H9 (cell line): Measurements from ENCODE around the gene GATAD2B. TPM values are rescaled to one million over a fixed set of nuclear protein-coding genes. Genes with fewer than 3 reads are reported as not detected.
A peak's percentile ranks its signal among the peaks of the same experiment; 100 is the strongest.

ENCODE experiments used
- DNase-seq: peaks from one replicate; pipeline ENCODE4 v3.0.0-alpha.2; 2017
- H2AFZ ChIP-seq: one replicate; pipeline ENCODE4 v1.6.1; 2013; ENCODE audit warnings: mild to moderate bottlenecking, low read length, control low read depth, moderate library complexity
- H2AK5ac ChIP-seq: 2 replicates; pipeline ENCODE4 v1.6.1; 2013; ENCODE audit warnings: low read length, control low read depth, mixed read lengths; ENCODE audit not compliant: insufficient read length
- H2BK120ac ChIP-seq: one replicate; pipeline ENCODE4 v1.6.1; 2013; ENCODE audit warnings: low read depth, mild to moderate bottlenecking, low read length, control low read depth, inconsistent platforms; ENCODE audit not compliant: poor library complexity, severe bottlenecking
- H2BK12ac ChIP-seq: 2 replicates; pipeline ENCODE4 v1.6.1; 2013; ENCODE audit warnings: low read length, control low read depth, mixed read lengths, low read depth; ENCODE audit not compliant: insufficient read length
- H2BK15ac ChIP-seq: 2 replicates; pipeline ENCODE4 v1.6.1; 2013; ENCODE audit warnings: low read depth, low read length, control low read depth
- H2BK20ac ChIP-seq: one replicate; pipeline ENCODE4 v1.6.1; 2013; ENCODE audit warnings: low read depth, mild to moderate bottlenecking, low read length, control low read depth, inconsistent platforms; ENCODE audit not compliant: poor library complexity, severe bottlenecking
- H2BK5ac ChIP-seq: 2 replicates; pipeline ENCODE4 v1.6.1; 2013; ENCODE audit warnings: low read length, control low read depth, mixed read lengths; ENCODE audit not compliant: insufficient read length
- H3K14ac ChIP-seq: 2 replicates; pipeline ENCODE4 v1.6.1; 2013; ENCODE audit warnings: low read length, control low read depth; ENCODE audit not compliant: insufficient read depth
- H3K18ac ChIP-seq: 2 replicates; pipeline ENCODE4 v1.6.1; 2013; ENCODE audit warnings: low read depth, mild to moderate bottlenecking, mixed read lengths, low read length, control low read depth; ENCODE audit not compliant: insufficient read length
- H3K23ac ChIP-seq: 2 replicates; pipeline ENCODE4 v1.6.1; 2013; ENCODE audit warnings: low read length, control low read depth, mixed read lengths, low read depth; ENCODE audit not compliant: insufficient read length
- H3K23me2 ChIP-seq: 2 replicates; pipeline ENCODE4 v1.6.1; 2013; ENCODE audit warnings: low read depth, mild to moderate bottlenecking, mixed read lengths, low read length, control low read depth; ENCODE audit not compliant: insufficient read length, poor library complexity, severe bottlenecking
- H3K27ac ChIP-seq: 2 replicates; pipeline ENCODE4 v1.5.1; 2013; ENCODE audit warnings: low read length, control low read depth, mixed read lengths, low read depth; ENCODE audit not compliant: insufficient read length
- H3K27me3 ChIP-seq: 2 replicates; pipeline ENCODE4 v1.6.1; 2013; ENCODE audit warnings: low read length, control low read depth, inconsistent platforms; ENCODE audit not compliant: insufficient read depth
- H3K4ac ChIP-seq: 2 replicates; pipeline ENCODE4 v1.6.1; 2013; ENCODE audit warnings: low read depth, mild to moderate bottlenecking, control low read depth, inconsistent platforms, low read length, moderate library complexity
- H3K4me1 ChIP-seq: 2 replicates; pipeline ENCODE4 v1.6.1; 2013; ENCODE audit warnings: low read length, control low read depth, inconsistent platforms; ENCODE audit not compliant: insufficient read depth
- H3K4me2 ChIP-seq: 2 replicates; pipeline ENCODE4 v1.6.1; 2013; ENCODE audit warnings: low read length, control low read depth, mixed read lengths; ENCODE audit not compliant: insufficient read length, insufficient read depth
- H3K56ac ChIP-seq: 2 replicates; pipeline ENCODE4 v1.6.1; 2013; ENCODE audit warnings: low read depth, mild to moderate bottlenecking, mixed read lengths, low read length, control low read depth; ENCODE audit not compliant: insufficient read length
- H3K79me1 ChIP-seq: 2 replicates; pipeline ENCODE4 v1.6.1; 2013; ENCODE audit warnings: low read depth, mild to moderate bottlenecking, moderate library complexity, low read length, control low read depth, inconsistent platforms; ENCODE audit not compliant: insufficient read depth, poor library complexity, severe bottlenecking
- H3K79me2 ChIP-seq: 2 replicates; pipeline ENCODE4 v1.6.1; 2013; ENCODE audit warnings: low read length, control low read depth, inconsistent platforms; ENCODE audit not compliant: insufficient read depth
- H3K9ac ChIP-seq: 2 replicates; pipeline ENCODE4 v1.6.1; 2013; ENCODE audit warnings: low read length, control low read depth, mixed read lengths; ENCODE audit not compliant: insufficient read length; ENCODE audit errors: extremely low read depth
- H3K9me3 ChIP-seq: one replicate; pipeline ENCODE4 v1.6.1; 2013; ENCODE audit warnings: low read depth, low read length, inconsistent platforms; ENCODE audit not compliant: control insufficient read depth
- H3T11ph ChIP-seq: one replicate; pipeline ENCODE4 v1.6.1; 2013; ENCODE audit warnings: mild to moderate bottlenecking, low read length, control low read depth, inconsistent platforms
- H4K20me1 ChIP-seq: one replicate; pipeline ENCODE4 v1.6.1; 2013; ENCODE audit not compliant: control insufficient read depth, insufficient read length, insufficient read depth
- H4K5ac ChIP-seq: 2 replicates; pipeline ENCODE4 v1.6.1; 2013; ENCODE audit warnings: low read depth, mild to moderate bottlenecking, mixed read lengths, low read length, control low read depth; ENCODE audit not compliant: insufficient read length
- H4K8ac ChIP-seq: replicated peaks from 2 replicates; pipeline ENCODE4 v1.6.1; 2013; ENCODE audit warnings: low read length, control low read depth, mixed read lengths, low read depth; ENCODE audit not compliant: insufficient read length
- H4K91ac ChIP-seq: 2 replicates; pipeline ENCODE4 v1.6.1; 2013; ENCODE audit warnings: low read depth, mild to moderate bottlenecking, moderate library complexity, mixed read lengths, low read length, control low read depth; ENCODE audit not compliant: insufficient read length
- H3K27ac Mint-ChIP-seq, 3 experiments: 2 replicates in 2 of 3; 3 replicates in 1 of 3; pipeline ENCODE4 v1.8.0; 2020 to 2021; ENCODE audit warnings: mixed read lengths in 3 of 3, mild to moderate bottlenecking in 1 of 3, moderate library complexity in 1 of 3
- H3K27me3 Mint-ChIP-seq: 2 replicates; pipeline ENCODE4 v1.8.0; 2021; ENCODE audit warnings: low read depth, mild to moderate bottlenecking, moderate library complexity, mixed read lengths
- H3K36me3 Mint-ChIP-seq, 3 experiments: 2 replicates in 2 of 3; 3 replicates in 1 of 3; pipeline ENCODE4 v1.8.0; 2020 to 2021; ENCODE audit warnings: low read depth in 3 of 3, mixed read lengths in 3 of 3; ENCODE audit not compliant: insufficient read depth in 1 of 3
- H3K4me1 Mint-ChIP-seq, 2 experiments: 2 replicates each; pipeline ENCODE4 v1.8.0; 2020; ENCODE audit warnings: mixed read lengths in 2 of 2
- H3K4me3 Mint-ChIP-seq, 2 experiments: 2 replicates in 1 of 2; 3 replicates in 1 of 2; pipeline ENCODE4 v1.8.0; 2020 to 2021; ENCODE audit warnings: mild to moderate bottlenecking in 2 of 2, mixed read lengths in 2 of 2, moderate library complexity in 1 of 2
- H3K9me3 Mint-ChIP-seq, 2 experiments: 2 replicates in 1 of 2; 3 replicates in 1 of 2; pipeline ENCODE4 v1.8.0; 2020; ENCODE audit warnings: mild to moderate bottlenecking in 2 of 2, mixed read lengths in 2 of 2, moderate library complexity in 1 of 2
- WGBS: extraction: QIAGEN DNeasy Blood & Tissue Kit; methylation state at CpG from one replicate; pipeline ENCODE4 v1.1.7; 2013; ENCODE audit warnings: missing lambda C conversion rate, low lambda C conversion rate, mixed read lengths; ENCODE audit not compliant: insufficient read length; ENCODE audit errors: extremely low coverage; 5-methylcytosine and 5-hydroxymethylcytosine counted together
- total RNA-seq: library from RNA; stranded (reverse); gene quantifications from 2 replicates; pipeline ENCODE4 v1.2.1, GENCODE V29; 2021
- TF ChIP-seq, protein P1 (sequence below): fragments of 200-600 bp; sonication (generic); conservative IDR thresholded peaks from 3 replicates; pipeline ENCODE4 v1.8.0; 2021; ENCODE audit warnings: antibody characterized with exemption, mild to moderate bottlenecking

GATAD2B gene
- total RNA-seq, 1 experiment from 2014 or later = 44.1 TPM

DNA sequence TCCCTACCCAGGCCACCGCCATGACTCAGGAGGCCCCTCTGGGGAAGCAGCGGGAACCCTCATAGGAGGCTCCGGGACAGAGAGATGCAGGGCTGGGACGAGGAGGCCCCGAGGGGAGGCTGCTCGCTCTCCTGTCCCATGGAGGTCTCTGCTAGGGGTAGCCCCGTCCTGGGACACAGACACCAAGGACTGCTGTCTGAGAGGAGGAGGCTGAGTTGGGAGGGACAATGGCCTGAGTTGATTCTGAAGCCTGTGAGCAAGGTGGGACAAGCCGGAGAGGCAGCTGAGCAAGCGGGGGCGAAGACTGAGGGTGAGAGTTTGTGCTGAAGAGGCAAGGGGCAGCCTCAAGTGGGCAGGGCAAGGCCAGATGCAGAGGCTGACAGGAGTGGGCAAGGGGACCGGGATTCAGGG, 130.1 kb downstream of the GATAD2B start:
- H3K23me2 ChIP-seq = no peaks in the 10 kb centered on the region
- H3K4me2 ChIP-seq = no peak overlapping the region
- TF ChIP-seq, protein P1, sequence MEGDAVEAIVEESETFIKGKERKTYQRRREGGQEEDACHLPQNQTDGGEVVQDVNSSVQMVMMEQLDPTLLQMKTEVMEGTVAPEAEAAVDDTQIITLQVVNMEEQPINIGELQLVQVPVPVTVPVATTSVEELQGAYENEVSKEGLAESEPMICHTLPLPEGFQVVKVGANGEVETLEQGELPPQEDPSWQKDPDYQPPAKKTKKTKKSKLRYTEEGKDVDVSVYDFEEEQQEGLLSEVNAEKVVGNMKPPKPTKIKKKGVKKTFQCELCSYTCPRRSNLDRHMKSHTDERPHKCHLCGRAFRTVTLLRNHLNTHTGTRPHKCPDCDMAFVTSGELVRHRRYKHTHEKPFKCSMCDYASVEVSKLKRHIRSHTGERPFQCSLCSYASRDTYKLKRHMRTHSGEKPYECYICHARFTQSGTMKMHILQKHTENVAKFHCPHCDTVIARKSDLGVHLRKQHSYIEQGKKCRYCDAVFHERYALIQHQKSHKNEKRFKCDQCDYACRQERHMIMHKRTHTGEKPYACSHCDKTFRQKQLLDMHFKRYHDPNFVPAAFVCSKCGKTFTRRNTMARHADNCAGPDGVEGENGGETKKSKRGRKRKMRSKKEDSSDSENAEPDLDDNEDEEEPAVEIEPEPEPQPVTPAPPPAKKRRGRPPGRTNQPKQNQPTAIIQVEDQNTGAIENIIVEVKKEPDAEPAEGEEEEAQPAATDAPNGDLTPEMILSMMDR = no peak
- no peak overlapping the region for H3T11ph ChIP-seq
- no peak overlapping the region for H2BK15ac ChIP-seq
- H3K4ac ChIP-seq = no peak overlapping the region
- H2AK5ac ChIP-seq = no peak overlapping the region
- no peak overlapping the region for H3K27ac ChIP-seq
- no peak overlapping the region for H4K91ac ChIP-seq
- H3K4me1 ChIP-seq = no peaks in the 10 kb centered on the region
- no peaks in the 10 kb centered on the region for H3K79me1 ChIP-seq
- H3K79me2 ChIP-seq = no peaks in the 10 kb centered on the region
- no peak overlapping the region for H2BK120ac ChIP-seq
- H2BK12ac ChIP-seq = no peak overlapping the region
- peaks cover 2% of the 10 kb centered on the region for H3K27me3 Mint-ChIP-seq
- H4K20me1 ChIP-seq = no peaks in the 10 kb centered on the region
- no peak overlapping the region for H4K5ac ChIP-seq
- no peak overlapping the region for H2BK20ac ChIP-seq
- H3K14ac ChIP-seq = no peak overlapping the region
- no CpG with 5 or more reads among the region's 11 CpGs for WGBS
- peaks cover 32 to 49% of the 10 kb centered on the region in 2 experiments for H3K4me1 Mint-ChIP-seq
- no peak overlapping the region for H2AFZ ChIP-seq
- no peak overlapping the region for H4K8ac ChIP-seq
- no peaks in the 10 kb centered on the region for H3K36me3 Mint-ChIP-seq
- H3K56ac ChIP-seq = no peak overlapping the region
- H2BK5ac ChIP-seq = no peak overlapping the region
- H3K27ac Mint-ChIP-seq = peak overlapping the region in 2 of 3 experiments; percentile 46 to 80; a peak in 3 of 7 replicates
- no peak overlapping the region for H3K23ac ChIP-seq
- H3K4me3 Mint-ChIP-seq = no peak overlapping the region; a peak in 1 of 5 replicates
- H3K18ac ChIP-seq = no peak overlapping the region
- no peaks in the 10 kb centered on the region for H3K27me3 ChIP-seq
- peak; percentile 30 for DNase-seq
- H3K9ac ChIP-seq = no peak overlapping the region
- no peaks in the 10 kb centered on the region for H3K9me3 ChIP-seq
- H3K9me3 Mint-ChIP-seq = no peaks in the 10 kb centered on the region
